GM18867 (cell line): ENCODE results near the gene DYNC2LI1.

Experiments
- ATAC-seq: cut with Tn5 transposase; IDR thresholded peaks from one replicate; pipeline ENCODE4 v1.9.1; 2021; ENCODE audit warnings: mild to moderate bottlenecking, moderate library complexity; ENCODE audit not compliant: unreplicated experiment

Gene DYNC2LI1

DNA sequence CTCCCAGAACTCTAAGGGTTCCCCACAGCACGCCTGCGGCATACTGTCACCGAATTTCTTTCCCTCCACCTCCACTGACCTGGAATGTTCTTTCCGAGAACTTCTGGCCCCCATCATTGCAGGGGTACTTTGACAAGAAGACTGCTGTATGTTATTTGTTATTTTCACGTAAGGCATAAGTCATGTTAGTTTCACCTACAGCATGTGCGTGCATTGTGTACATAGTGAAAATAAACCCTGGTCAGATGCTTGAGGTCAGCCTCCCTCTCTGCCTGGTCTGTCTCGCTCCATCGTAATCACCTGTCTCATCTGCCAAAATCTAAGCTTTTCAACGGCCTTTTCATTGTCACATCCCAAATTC, 69.0 kb downstream of the DYNC2LI1 start:
- no peak for ATAC-seq

- no peak for ATAC-seq
These were observed 71.3 kb downstream of the DYNC2LI1 start for GRCh38 chr2:43845181-43845580.

GRCh38 chr2:43846140-43846793, 72.4 kb downstream of the DYNC2LI1 start:
- ATAC-seq, result no peak

GRCh38 chr2:43848214-43848613, 74.4 kb downstream of the DYNC2LI1 start:
- no peak for ATAC-seq

GRCh38 chr2:43851011-43851980, 77.5 kb downstream of the DYNC2LI1 start:
- no peak for ATAC-seq

DNA sequence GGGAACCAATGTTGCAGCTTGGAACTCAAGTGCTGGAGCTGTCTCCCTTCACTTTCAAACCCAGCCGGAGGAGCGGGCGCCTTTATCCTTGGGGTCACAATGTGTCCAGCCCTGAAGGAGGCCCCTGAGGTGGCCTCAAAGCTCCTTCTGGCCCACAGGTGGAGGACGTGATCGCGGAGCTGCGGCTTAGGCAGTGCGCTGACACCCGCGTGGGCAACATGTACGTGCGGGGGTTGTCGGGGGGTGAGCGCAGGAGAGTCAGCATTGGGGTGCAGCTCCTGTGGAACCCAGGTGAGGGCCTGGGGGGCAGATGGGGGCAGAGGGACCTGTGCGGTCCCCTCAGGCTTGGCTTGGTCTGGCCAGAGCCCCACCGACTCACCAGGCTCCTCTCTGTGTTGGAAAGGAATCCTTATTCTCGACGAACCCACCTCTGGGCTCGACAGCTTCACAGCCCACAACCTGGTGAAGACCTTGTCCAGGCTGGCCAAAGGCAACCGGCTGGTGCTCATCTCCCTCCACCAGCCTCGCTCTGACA, 78.4 kb downstream of the DYNC2LI1 start:
- no peak for ATAC-seq

GRCh38 chr2:43853141-43854081, 79.6 kb downstream of the DYNC2LI1 start:
- no peak for ATAC-seq

- ATAC-seq, result no peak
These were observed 80.8 kb downstream of the DYNC2LI1 start for GRCh38 chr2:43854671-43855070.

- ATAC-seq, result no peak
These were observed 81.5 kb downstream of the DYNC2LI1 start for GRCh38 chr2:43855292-43855691.
